ENCODE results near the gene MAP3K3.

DNA sequence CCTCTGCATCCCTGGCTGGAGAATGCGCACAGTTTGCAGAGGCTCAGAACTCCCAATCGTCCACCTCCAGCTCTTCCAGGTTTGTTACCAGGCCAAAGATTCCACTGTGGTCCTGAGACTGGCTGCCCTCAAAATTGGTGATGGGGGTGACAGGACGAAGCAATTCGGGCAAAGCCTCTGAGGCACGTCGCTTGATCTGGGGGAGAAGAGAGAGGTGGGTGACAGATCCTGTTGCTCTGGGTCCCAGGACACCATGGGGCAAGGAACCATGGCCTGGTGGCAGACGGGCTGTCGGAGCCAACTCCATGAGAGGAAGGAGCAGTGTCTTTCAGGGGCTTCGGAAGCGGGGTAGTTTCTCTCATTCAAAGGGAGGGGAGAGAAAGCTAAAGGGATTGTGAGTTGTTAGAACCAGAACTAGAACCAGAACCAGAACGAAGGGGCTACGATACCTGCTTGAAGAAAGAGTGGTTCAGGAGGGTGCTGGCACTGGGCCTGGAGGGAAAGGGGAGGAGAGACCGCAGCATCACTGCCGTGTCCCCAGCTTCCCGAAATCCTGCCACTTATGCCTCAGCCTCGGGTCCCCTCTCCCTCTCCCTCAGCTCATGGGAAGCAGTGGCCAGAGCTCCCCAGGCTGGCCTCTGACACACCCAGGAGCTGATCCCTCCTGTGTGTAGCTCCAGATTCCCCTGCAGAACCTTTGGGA lies 81.5 kb downstream of the MAP3K3 start:
- no peak for TF ChIP-seq EZH2phosphoT487 (IDR thresholded peaks at IDR 0.05; ENCODE audit: borderline replicate concordance, low read length)
- TF ChIP-seq, protein P1, sequence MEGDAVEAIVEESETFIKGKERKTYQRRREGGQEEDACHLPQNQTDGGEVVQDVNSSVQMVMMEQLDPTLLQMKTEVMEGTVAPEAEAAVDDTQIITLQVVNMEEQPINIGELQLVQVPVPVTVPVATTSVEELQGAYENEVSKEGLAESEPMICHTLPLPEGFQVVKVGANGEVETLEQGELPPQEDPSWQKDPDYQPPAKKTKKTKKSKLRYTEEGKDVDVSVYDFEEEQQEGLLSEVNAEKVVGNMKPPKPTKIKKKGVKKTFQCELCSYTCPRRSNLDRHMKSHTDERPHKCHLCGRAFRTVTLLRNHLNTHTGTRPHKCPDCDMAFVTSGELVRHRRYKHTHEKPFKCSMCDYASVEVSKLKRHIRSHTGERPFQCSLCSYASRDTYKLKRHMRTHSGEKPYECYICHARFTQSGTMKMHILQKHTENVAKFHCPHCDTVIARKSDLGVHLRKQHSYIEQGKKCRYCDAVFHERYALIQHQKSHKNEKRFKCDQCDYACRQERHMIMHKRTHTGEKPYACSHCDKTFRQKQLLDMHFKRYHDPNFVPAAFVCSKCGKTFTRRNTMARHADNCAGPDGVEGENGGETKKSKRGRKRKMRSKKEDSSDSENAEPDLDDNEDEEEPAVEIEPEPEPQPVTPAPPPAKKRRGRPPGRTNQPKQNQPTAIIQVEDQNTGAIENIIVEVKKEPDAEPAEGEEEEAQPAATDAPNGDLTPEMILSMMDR (IDR thresholded peaks at IDR 0.05; ENCODE audit: low read depth, low read length, poor library complexity, severe bottlenecking) = no peak

Measured in DOHH2 (cell line).